ENCODE measurements around the gene KIN.

DNA sequence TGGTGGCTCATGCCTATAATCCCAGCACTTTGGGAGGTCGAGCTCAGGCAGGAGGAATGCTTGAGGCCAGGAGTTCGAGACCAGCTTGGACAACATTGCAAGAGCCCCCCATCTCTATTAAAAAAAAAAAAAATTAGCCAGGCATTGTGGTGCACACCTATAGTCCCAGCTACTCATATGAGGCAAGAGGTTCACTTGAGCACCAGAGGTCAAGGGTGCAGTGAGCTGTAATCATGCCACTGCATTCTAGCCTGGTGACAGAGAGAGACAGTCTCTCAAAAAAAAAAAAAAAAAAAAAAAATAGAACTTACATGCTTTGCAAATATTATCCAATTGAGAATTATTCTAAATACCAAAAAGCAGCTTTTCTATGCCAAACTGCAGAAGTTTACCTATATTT is 11.0 kb downstream of the KIN start:
- TF ChIP-seq, protein P1, sequence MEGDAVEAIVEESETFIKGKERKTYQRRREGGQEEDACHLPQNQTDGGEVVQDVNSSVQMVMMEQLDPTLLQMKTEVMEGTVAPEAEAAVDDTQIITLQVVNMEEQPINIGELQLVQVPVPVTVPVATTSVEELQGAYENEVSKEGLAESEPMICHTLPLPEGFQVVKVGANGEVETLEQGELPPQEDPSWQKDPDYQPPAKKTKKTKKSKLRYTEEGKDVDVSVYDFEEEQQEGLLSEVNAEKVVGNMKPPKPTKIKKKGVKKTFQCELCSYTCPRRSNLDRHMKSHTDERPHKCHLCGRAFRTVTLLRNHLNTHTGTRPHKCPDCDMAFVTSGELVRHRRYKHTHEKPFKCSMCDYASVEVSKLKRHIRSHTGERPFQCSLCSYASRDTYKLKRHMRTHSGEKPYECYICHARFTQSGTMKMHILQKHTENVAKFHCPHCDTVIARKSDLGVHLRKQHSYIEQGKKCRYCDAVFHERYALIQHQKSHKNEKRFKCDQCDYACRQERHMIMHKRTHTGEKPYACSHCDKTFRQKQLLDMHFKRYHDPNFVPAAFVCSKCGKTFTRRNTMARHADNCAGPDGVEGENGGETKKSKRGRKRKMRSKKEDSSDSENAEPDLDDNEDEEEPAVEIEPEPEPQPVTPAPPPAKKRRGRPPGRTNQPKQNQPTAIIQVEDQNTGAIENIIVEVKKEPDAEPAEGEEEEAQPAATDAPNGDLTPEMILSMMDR (IDR thresholded peaks at IDR 0.05) = no peak
- TF ChIP-seq POLR2A (IDR thresholded peaks at IDR 0.05) = no peak

Data from heart left ventricle (tissue), 13 donors.